Transverse colon (tissue), 4 donors: ENCODE measurements around the gene PUDP.

Source experiments
- POLR2AphosphoS5 ChIP-seq, 3 donors: sonication (generic); formaldehyde crosslinking; IDR thresholded peaks; one replicate each; pipeline ENCODE4 v1.6.1; 2016; ENCODE audit warnings: antibody characterized with exemption in 3 of 3
- TF ChIP-seq, protein P1 (sequence below), 5 experiments: fragments of 200-600 bp in 3 of 5; fragments of 450-650 bp in 2 of 5; sonication (generic) in 3 of 5; IDR thresholded peaks; 1 replicate in 2 of 5; 2 replicates in 3 of 5; pipeline ENCODE4 v1.5.1; 2016 to 2017; ENCODE audit warnings: antibody characterized with exemption in 5 of 5, inconsistent platforms in 3 of 5, mild to moderate bottlenecking in 2 of 5, moderate library complexity in 1 of 5

DNA sequence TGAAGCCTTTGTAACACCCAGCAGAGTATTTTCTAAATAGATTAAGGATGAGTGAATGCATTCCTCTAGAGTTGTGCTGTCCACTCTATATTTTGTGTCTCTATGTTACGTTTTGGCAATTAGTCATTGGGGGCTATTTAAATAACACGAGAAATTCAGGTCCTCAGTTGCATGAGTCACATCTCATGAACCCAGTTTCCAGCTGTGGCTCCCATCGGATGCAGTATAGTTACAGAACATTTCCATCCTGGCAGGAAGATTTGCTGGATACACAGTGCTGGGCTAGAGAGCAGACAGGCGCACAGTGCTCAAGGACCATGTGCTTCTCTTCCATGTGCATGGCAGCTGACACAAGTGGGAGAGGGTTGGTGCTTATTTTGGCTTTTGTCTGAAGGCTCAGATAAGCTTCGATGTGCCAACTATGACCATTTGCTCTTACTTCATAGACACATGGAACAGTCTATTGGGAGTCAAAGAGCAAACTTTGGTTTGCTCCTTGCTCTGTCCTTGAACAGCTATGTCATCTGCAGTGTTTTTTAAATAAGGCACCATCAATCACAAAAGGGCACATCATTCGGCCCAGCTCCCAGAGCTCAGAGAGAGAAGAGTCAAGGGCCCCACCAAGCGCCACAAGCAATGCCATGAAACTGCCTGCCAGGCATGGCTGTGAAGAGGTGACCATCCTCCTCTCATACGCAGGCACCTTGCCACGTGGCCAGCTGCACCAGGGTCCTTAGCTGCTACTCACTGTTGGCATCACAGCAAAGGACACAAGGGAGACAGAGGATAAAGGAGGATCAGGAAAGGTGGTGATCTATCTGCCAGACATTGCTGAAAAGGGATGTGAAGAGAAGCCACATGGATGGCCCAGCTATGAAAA is 8.5 kb downstream of the PUDP start:
- TF ChIP-seq, protein P1, sequence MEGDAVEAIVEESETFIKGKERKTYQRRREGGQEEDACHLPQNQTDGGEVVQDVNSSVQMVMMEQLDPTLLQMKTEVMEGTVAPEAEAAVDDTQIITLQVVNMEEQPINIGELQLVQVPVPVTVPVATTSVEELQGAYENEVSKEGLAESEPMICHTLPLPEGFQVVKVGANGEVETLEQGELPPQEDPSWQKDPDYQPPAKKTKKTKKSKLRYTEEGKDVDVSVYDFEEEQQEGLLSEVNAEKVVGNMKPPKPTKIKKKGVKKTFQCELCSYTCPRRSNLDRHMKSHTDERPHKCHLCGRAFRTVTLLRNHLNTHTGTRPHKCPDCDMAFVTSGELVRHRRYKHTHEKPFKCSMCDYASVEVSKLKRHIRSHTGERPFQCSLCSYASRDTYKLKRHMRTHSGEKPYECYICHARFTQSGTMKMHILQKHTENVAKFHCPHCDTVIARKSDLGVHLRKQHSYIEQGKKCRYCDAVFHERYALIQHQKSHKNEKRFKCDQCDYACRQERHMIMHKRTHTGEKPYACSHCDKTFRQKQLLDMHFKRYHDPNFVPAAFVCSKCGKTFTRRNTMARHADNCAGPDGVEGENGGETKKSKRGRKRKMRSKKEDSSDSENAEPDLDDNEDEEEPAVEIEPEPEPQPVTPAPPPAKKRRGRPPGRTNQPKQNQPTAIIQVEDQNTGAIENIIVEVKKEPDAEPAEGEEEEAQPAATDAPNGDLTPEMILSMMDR (IDR thresholded peaks at IDR 0.05): no peak
- no peak for TF ChIP-seq POLR2AphosphoS5 (IDR thresholded peaks at IDR 0.05)
